H9 (cell line): ENCODE data around the gene RERE. TPM values are rescaled to one million over a fixed set of nuclear protein-coding genes. Genes with fewer than 3 reads are reported as not detected.

Source experiments
- DNase-seq: peaks from one replicate; pipeline ENCODE4 v3.0.0-alpha.2; 2017
- H2AFZ ChIP-seq: one replicate; pipeline ENCODE4 v1.6.1; 2013; ENCODE audit warnings: mild to moderate bottlenecking, low read length, control low read depth, moderate library complexity
- H2AK5ac ChIP-seq: 2 replicates; pipeline ENCODE4 v1.6.1; 2013; ENCODE audit warnings: low read length, control low read depth, mixed read lengths; ENCODE audit not compliant: insufficient read length
- H2BK120ac ChIP-seq: one replicate; pipeline ENCODE4 v1.6.1; 2013; ENCODE audit warnings: low read depth, mild to moderate bottlenecking, low read length, control low read depth, inconsistent platforms; ENCODE audit not compliant: poor library complexity, severe bottlenecking
- H2BK12ac ChIP-seq: 2 replicates; pipeline ENCODE4 v1.6.1; 2013; ENCODE audit warnings: low read length, control low read depth, mixed read lengths, low read depth; ENCODE audit not compliant: insufficient read length
- H2BK15ac ChIP-seq: 2 replicates; pipeline ENCODE4 v1.6.1; 2013; ENCODE audit warnings: low read depth, low read length, control low read depth
- H2BK20ac ChIP-seq: one replicate; pipeline ENCODE4 v1.6.1; 2013; ENCODE audit warnings: low read depth, mild to moderate bottlenecking, low read length, control low read depth, inconsistent platforms; ENCODE audit not compliant: poor library complexity, severe bottlenecking
- H2BK5ac ChIP-seq: 2 replicates; pipeline ENCODE4 v1.6.1; 2013; ENCODE audit warnings: low read length, control low read depth, mixed read lengths; ENCODE audit not compliant: insufficient read length
- H3K14ac ChIP-seq: 2 replicates; pipeline ENCODE4 v1.6.1; 2013; ENCODE audit warnings: low read length, control low read depth; ENCODE audit not compliant: insufficient read depth
- H3K18ac ChIP-seq: 2 replicates; pipeline ENCODE4 v1.6.1; 2013; ENCODE audit warnings: low read depth, mild to moderate bottlenecking, mixed read lengths, low read length, control low read depth; ENCODE audit not compliant: insufficient read length
- H3K23ac ChIP-seq: 2 replicates; pipeline ENCODE4 v1.6.1; 2013; ENCODE audit warnings: low read length, control low read depth, mixed read lengths, low read depth; ENCODE audit not compliant: insufficient read length
- H3K23me2 ChIP-seq: 2 replicates; pipeline ENCODE4 v1.6.1; 2013; ENCODE audit warnings: low read depth, mild to moderate bottlenecking, mixed read lengths, low read length, control low read depth; ENCODE audit not compliant: insufficient read length, poor library complexity, severe bottlenecking
- H3K27ac ChIP-seq: 2 replicates; pipeline ENCODE4 v1.5.1; 2013; ENCODE audit warnings: low read length, control low read depth, mixed read lengths, low read depth; ENCODE audit not compliant: insufficient read length
- H3K27me3 ChIP-seq: 2 replicates; pipeline ENCODE4 v1.6.1; 2013; ENCODE audit warnings: low read length, control low read depth, inconsistent platforms; ENCODE audit not compliant: insufficient read depth
- H3K4ac ChIP-seq: 2 replicates; pipeline ENCODE4 v1.6.1; 2013; ENCODE audit warnings: low read depth, mild to moderate bottlenecking, control low read depth, inconsistent platforms, low read length, moderate library complexity
- H3K4me1 ChIP-seq: 2 replicates; pipeline ENCODE4 v1.6.1; 2013; ENCODE audit warnings: low read length, control low read depth, inconsistent platforms; ENCODE audit not compliant: insufficient read depth
- H3K4me2 ChIP-seq: 2 replicates; pipeline ENCODE4 v1.6.1; 2013; ENCODE audit warnings: low read length, control low read depth, mixed read lengths; ENCODE audit not compliant: insufficient read length, insufficient read depth
- H3K56ac ChIP-seq: 2 replicates; pipeline ENCODE4 v1.6.1; 2013; ENCODE audit warnings: low read depth, mild to moderate bottlenecking, mixed read lengths, low read length, control low read depth; ENCODE audit not compliant: insufficient read length
- H3K79me1 ChIP-seq: 2 replicates; pipeline ENCODE4 v1.6.1; 2013; ENCODE audit warnings: low read depth, mild to moderate bottlenecking, moderate library complexity, low read length, control low read depth, inconsistent platforms; ENCODE audit not compliant: insufficient read depth, poor library complexity, severe bottlenecking
- H3K79me2 ChIP-seq: 2 replicates; pipeline ENCODE4 v1.6.1; 2013; ENCODE audit warnings: low read length, control low read depth, inconsistent platforms; ENCODE audit not compliant: insufficient read depth
- H3K9ac ChIP-seq: 2 replicates; pipeline ENCODE4 v1.6.1; 2013; ENCODE audit warnings: low read length, control low read depth, mixed read lengths; ENCODE audit not compliant: insufficient read length; ENCODE audit errors: extremely low read depth
- H3K9me3 ChIP-seq: one replicate; pipeline ENCODE4 v1.6.1; 2013; ENCODE audit warnings: low read depth, low read length, inconsistent platforms; ENCODE audit not compliant: control insufficient read depth
- H3T11ph ChIP-seq: one replicate; pipeline ENCODE4 v1.6.1; 2013; ENCODE audit warnings: mild to moderate bottlenecking, low read length, control low read depth, inconsistent platforms
- H4K20me1 ChIP-seq: one replicate; pipeline ENCODE4 v1.6.1; 2013; ENCODE audit not compliant: control insufficient read depth, insufficient read length, insufficient read depth
- H4K5ac ChIP-seq: 2 replicates; pipeline ENCODE4 v1.6.1; 2013; ENCODE audit warnings: low read depth, mild to moderate bottlenecking, mixed read lengths, low read length, control low read depth; ENCODE audit not compliant: insufficient read length
- H4K8ac ChIP-seq: replicated peaks from 2 replicates; pipeline ENCODE4 v1.6.1; 2013; ENCODE audit warnings: low read length, control low read depth, mixed read lengths, low read depth; ENCODE audit not compliant: insufficient read length
- H4K91ac ChIP-seq: 2 replicates; pipeline ENCODE4 v1.6.1; 2013; ENCODE audit warnings: low read depth, mild to moderate bottlenecking, moderate library complexity, mixed read lengths, low read length, control low read depth; ENCODE audit not compliant: insufficient read length
- H3K27ac Mint-ChIP-seq, 3 experiments: 2 replicates in 2 of 3; 3 replicates in 1 of 3; pipeline ENCODE4 v1.8.0; 2020 to 2021; ENCODE audit warnings: mixed read lengths in 3 of 3, mild to moderate bottlenecking in 1 of 3, moderate library complexity in 1 of 3
- H3K27me3 Mint-ChIP-seq: 2 replicates; pipeline ENCODE4 v1.8.0; 2021; ENCODE audit warnings: low read depth, mild to moderate bottlenecking, moderate library complexity, mixed read lengths
- H3K36me3 Mint-ChIP-seq, 3 experiments: 2 replicates in 2 of 3; 3 replicates in 1 of 3; pipeline ENCODE4 v1.8.0; 2020 to 2021; ENCODE audit warnings: low read depth in 3 of 3, mixed read lengths in 3 of 3; ENCODE audit not compliant: insufficient read depth in 1 of 3
- H3K4me1 Mint-ChIP-seq, 2 experiments: 2 replicates each; pipeline ENCODE4 v1.8.0; 2020; ENCODE audit warnings: mixed read lengths in 2 of 2
- H3K4me3 Mint-ChIP-seq, 2 experiments: 2 replicates in 1 of 2; 3 replicates in 1 of 2; pipeline ENCODE4 v1.8.0; 2020 to 2021; ENCODE audit warnings: mild to moderate bottlenecking in 2 of 2, mixed read lengths in 2 of 2, moderate library complexity in 1 of 2
- H3K9me3 Mint-ChIP-seq, 2 experiments: 2 replicates in 1 of 2; 3 replicates in 1 of 2; pipeline ENCODE4 v1.8.0; 2020; ENCODE audit warnings: mild to moderate bottlenecking in 2 of 2, mixed read lengths in 2 of 2, moderate library complexity in 1 of 2
- WGBS: extraction: QIAGEN DNeasy Blood & Tissue Kit; methylation state at CpG from one replicate; pipeline ENCODE4 v1.1.7; 2013; ENCODE audit warnings: missing lambda C conversion rate, low lambda C conversion rate, mixed read lengths; ENCODE audit not compliant: insufficient read length; ENCODE audit errors: extremely low coverage; 5-methylcytosine and 5-hydroxymethylcytosine counted together
- total RNA-seq: library from RNA; stranded (reverse); gene quantifications from 2 replicates; pipeline ENCODE4 v1.2.1, GENCODE V29; 2021
- TF ChIP-seq, protein P1 (sequence below): fragments of 200-600 bp; sonication (generic); conservative IDR thresholded peaks from 3 replicates; pipeline ENCODE4 v1.8.0; 2021; ENCODE audit warnings: antibody characterized with exemption, mild to moderate bottlenecking

RERE gene
- total RNA-seq, 1 experiment from 2014 or later: 103 TPM

DNA sequence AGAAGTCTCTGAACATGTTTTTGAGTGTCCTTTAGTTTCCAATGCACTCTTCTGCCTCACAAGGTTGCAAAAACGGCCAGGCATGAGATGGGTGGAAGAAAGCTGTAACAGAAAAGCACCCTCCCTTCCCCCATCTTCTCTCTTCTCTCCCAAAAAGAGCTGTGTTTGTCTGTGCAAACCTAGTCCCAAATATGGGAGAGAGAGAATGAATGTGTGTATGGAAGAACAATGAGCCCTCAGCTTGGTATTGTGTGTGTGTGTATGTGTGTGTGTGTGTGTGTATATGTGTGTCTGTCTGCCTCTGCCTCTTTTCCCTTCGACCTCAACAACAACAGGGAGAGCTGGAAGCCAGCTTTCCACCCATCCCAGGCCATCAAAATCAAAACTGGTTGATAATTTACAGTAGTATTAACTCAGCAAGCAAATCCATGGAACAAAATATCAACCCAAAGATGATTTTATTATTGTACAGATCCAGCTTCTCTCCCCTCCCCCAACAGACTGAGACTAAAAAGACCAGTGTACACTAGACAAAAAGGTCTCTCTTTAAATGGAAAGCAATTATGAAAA lies 1.8 kb downstream of the RERE start:
- Histone ChIP-seq H3K23me2 (peaks cover 4% of the 10 kb centered on the region), H2BK5ac (no peak overlapping the region)
- no peak for DNase-seq

More for the DNA sequence above, 1.8 kb downstream of the RERE start:
- Histone ChIP-seq H3K9me3 (no peaks in the 10 kb centered on the region), H2BK20ac (no peak overlapping the region), H2BK15ac (no peak overlapping the region), H3T11ph (no peak overlapping the region), H2AK5ac (no peak overlapping the region), H3K56ac (no peak overlapping the region), H2BK12ac (no peak overlapping the region), H3K14ac (no peak overlapping the region), H3K27ac (no peak overlapping the region), H4K5ac (no peak overlapping the region), H3K9ac (peak overlapping the region; percentile 21), H2BK120ac (no peak overlapping the region), H2AFZ (no peak overlapping the region), H4K8ac (no peak overlapping the region), H4K20me1 (no peaks in the 10 kb centered on the region), H3K79me1 (peaks cover 6% of the 10 kb centered on the region), H3K23ac (no peak overlapping the region), H4K91ac (no peak overlapping the region), H3K27me3 (no peaks in the 10 kb centered on the region), H3K4ac (no peak overlapping the region), H3K79me2 (peaks cover 28% of the 10 kb centered on the region; the same call in 1 of the 2 replicates), H3K4me2 (peak overlapping the region; percentile 74), H3K18ac (no peak overlapping the region), H3K4me1 (peaks cover 10% of the 10 kb centered on the region; the same call in 1 of the 2 replicates)
- no peaks in the 10 kb centered on the region for H3K27me3 Mint-ChIP-seq
- H3K4me1 Mint-ChIP-seq: peaks cover 37 to 39% of the 10 kb centered on the region in 2 experiments
- TF ChIP-seq, protein P1, sequence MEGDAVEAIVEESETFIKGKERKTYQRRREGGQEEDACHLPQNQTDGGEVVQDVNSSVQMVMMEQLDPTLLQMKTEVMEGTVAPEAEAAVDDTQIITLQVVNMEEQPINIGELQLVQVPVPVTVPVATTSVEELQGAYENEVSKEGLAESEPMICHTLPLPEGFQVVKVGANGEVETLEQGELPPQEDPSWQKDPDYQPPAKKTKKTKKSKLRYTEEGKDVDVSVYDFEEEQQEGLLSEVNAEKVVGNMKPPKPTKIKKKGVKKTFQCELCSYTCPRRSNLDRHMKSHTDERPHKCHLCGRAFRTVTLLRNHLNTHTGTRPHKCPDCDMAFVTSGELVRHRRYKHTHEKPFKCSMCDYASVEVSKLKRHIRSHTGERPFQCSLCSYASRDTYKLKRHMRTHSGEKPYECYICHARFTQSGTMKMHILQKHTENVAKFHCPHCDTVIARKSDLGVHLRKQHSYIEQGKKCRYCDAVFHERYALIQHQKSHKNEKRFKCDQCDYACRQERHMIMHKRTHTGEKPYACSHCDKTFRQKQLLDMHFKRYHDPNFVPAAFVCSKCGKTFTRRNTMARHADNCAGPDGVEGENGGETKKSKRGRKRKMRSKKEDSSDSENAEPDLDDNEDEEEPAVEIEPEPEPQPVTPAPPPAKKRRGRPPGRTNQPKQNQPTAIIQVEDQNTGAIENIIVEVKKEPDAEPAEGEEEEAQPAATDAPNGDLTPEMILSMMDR: no peak
- H3K9me3 Mint-ChIP-seq: no peaks in the 10 kb centered on the region; a peak in 1 of 5 replicates
- no peaks in the 10 kb centered on the region for H3K36me3 Mint-ChIP-seq
- peak overlapping the region; percentile 88 to 93 for H3K4me3 Mint-ChIP-seq
- peak overlapping the region; percentile 9 to 76 (median 72); a peak in 4 of 7 replicates for H3K27ac Mint-ChIP-seq
- no CpG with 5 or more reads among the region's 2 CpGs for WGBS
